GM12891 (cell line): Measurements from ENCODE around the gene ANKRD23.

Experiments used
- DNase-seq: peaks from one replicate; pipeline ENCODE4 v3.0.0; 2011; ENCODE audit warnings: low spot score; ENCODE audit not compliant: insufficient read length
- FAIRE-seq: peaks from 2 replicates; lab custom pipeline; 2011; peaks lifted over from hg19 to GRCh38; lab: Jason Lieb, UNC
- PAX5 ChIP-seq: IDR thresholded peaks from 2 replicates; pipeline ENCODE4 v1.6.1; 2011; ENCODE audit warnings: low read length, moderate library complexity, mild to moderate bottlenecking; ENCODE audit not compliant: insufficient read depth, severe bottlenecking
- POLR2A ChIP-seq: IDR thresholded peaks from 2 replicates; pipeline ENCODE4 v1.6.1; 2011; ENCODE audit warnings: low read depth, low read length, control low read depth
- POLR2AphosphoS5 ChIP-seq: IDR thresholded peaks from 2 replicates; pipeline ENCODE4 v1.6.1; 2011; ENCODE audit warnings: low read depth, low read length, control low read depth
- POU2F2 ChIP-seq: IDR thresholded peaks from 2 replicates; pipeline ENCODE4 v1.6.1; 2011; ENCODE audit warnings: low read depth, mild to moderate bottlenecking, control low read depth, low read length, moderate library complexity
- SPI1 ChIP-seq: IDR thresholded peaks from 2 replicates; pipeline ENCODE4 v1.6.1; 2011; ENCODE audit warnings: low read depth, low read length, control low read depth
- TAF1 ChIP-seq: IDR thresholded peaks from 2 replicates; pipeline ENCODE4 v1.6.1; 2011; ENCODE audit warnings: low read depth, low read length, control low read depth

The ANKRD23 gene

GRCh38 chr2:96819128-96819875 is 24.5 kb downstream of the ANKRD23 start:
- no peak for DNase-seq
- no peak for TF ChIP-seq POU2F2
- TF ChIP-seq PAX5: no peak
- TF ChIP-seq TAF1: no peak
- TF ChIP-seq SPI1: no peak
- no peak for TF ChIP-seq POLR2A
- TF ChIP-seq POLR2AphosphoS5: no peak
- FAIRE-seq: no peak

- DNase-seq (no peak), FAIRE-seq (no peak)
- TF ChIP-seq TAF1 (no peak), POU2F2 (no peak), SPI1 (no peak), POLR2AphosphoS5 (no peak), PAX5 (no peak), POLR2A (no peak)
Measured at GRCh38 chr2:96817882-96818281, 25.9 kb downstream of the ANKRD23 start.

GRCh38 chr2:96816836-96817702 is 26.8 kb downstream of the ANKRD23 start:
- TF ChIP-seq SPI1 (no peak), POLR2AphosphoS5 (no peak), PAX5 (no peak), POLR2A (no peak), POU2F2 (no peak), TAF1 (no peak)
- FAIRE-seq (peak; percentile 60), DNase-seq (no peak)

GRCh38 chr2:96816127-96816835 is 27.5 kb downstream of the ANKRD23 start, which contains the start of gene CNNM3:
TSS of gene CNNM3 (plus strand) at chr2:96816268. CDS start at chr2:96816278, 10 bp downstream.
- DNase-seq (peak; percentile 99), FAIRE-seq (peak; percentile 91)

GRCh38 chr2:96815326-96816126 is 28.3 kb downstream of the ANKRD23 start:
- FAIRE-seq: peak; percentile 47
- TF ChIP-seq SPI1 (no peak), POU2F2 (no peak), PAX5 (no peak), POLR2A (no peak), POLR2AphosphoS5 (no peak), TAF1 (no peak)
- no peak for DNase-seq

More at GRCh38 chr2:96816127-96816835, 27.5 kb downstream of the ANKRD23 start, which contains the start of gene CNNM3:
- TF ChIP-seq PAX5 (no peak), POLR2AphosphoS5 (no peak), SPI1 (no peak), POU2F2 (no peak), POLR2A (no peak), TAF1 (no peak)

GRCh38 chr2:96813656-96814055 is 30.2 kb downstream of the ANKRD23 start:
- FAIRE-seq (no peak), DNase-seq (no peak)

GRCh38 chr2:96811917-96812316 is 31.9 kb downstream of the ANKRD23 start:
- TF ChIP-seq POLR2A: no peak
- no peak for DNase-seq
- no peak for FAIRE-seq

More at GRCh38 chr2:96813656-96814055, 30.2 kb downstream of the ANKRD23 start:
- no peak for TF ChIP-seq POLR2A
- TF ChIP-seq SPI1: no peak
- TF ChIP-seq PAX5: no peak
- no peak for TF ChIP-seq TAF1
- no peak for TF ChIP-seq POU2F2
- no peak for TF ChIP-seq POLR2AphosphoS5

GRCh38 chr2:96810783-96811192 is 33.0 kb downstream of the ANKRD23 start:
- no peak for DNase-seq
- no peak for FAIRE-seq
- no peak for TF ChIP-seq POLR2A
- no peak for TF ChIP-seq POLR2AphosphoS5
- TF ChIP-seq TAF1: no peak
- TF ChIP-seq PAX5: no peak
- no peak for TF ChIP-seq SPI1
- TF ChIP-seq POU2F2: no peak
